ENCODE results near the gene MMP20.

Gene MMP20

GRCh38 chr11:102580185-102580951 is 44.8 kb downstream of the MMP20 start:
- H3K4me3 ChIP-seq (ENCODE audit: low read depth, low read length): no peak overlapping the region
- no peak for DNase-seq (ENCODE audit: low read depth)
- TF ChIP-seq CTCF (IDR thresholded peaks at IDR 0.05; ENCODE audit: control insufficient read depth, extremely low read depth, insufficient read depth): no peak

GRCh38 chr11:102577723-102578122 is 47.4 kb downstream of the MMP20 start:
- H3K4me3 ChIP-seq (ENCODE audit: low read depth, low read length): no peak overlapping the region
- no peak for DNase-seq (ENCODE audit: low read depth)

GRCh38 chr11:102577182-102577581 is 48.0 kb downstream of the MMP20 start:
- no peak for TF ChIP-seq CTCF (IDR thresholded peaks at IDR 0.05; ENCODE audit: control insufficient read depth, extremely low read depth, insufficient read depth)
- DNase-seq (ENCODE audit: low read depth): no peak
- no peak overlapping the region for H3K4me3 ChIP-seq (ENCODE audit: low read depth, low read length)

More at GRCh38 chr11:102577723-102578122, 47.4 kb downstream of the MMP20 start:
- no peak for TF ChIP-seq CTCF (IDR thresholded peaks at IDR 0.05; ENCODE audit: control insufficient read depth, extremely low read depth, insufficient read depth)

GRCh38 chr11:102576350-102576749 is 48.8 kb downstream of the MMP20 start:
- no peak for TF ChIP-seq CTCF (IDR thresholded peaks at IDR 0.05; ENCODE audit: control insufficient read depth, extremely low read depth, insufficient read depth)
- no peak overlapping the region for H3K4me3 ChIP-seq (ENCODE audit: low read depth, low read length)
- peak; percentile 69 for DNase-seq (ENCODE audit: low read depth)

- no peak for TF ChIP-seq CTCF (IDR thresholded peaks at IDR 0.05; ENCODE audit: control insufficient read depth, extremely low read depth, insufficient read depth)
- H3K4me3 ChIP-seq (ENCODE audit: low read depth, low read length): no peak overlapping the region
- no peak for DNase-seq (ENCODE audit: low read depth)
Measured at GRCh38 chr11:102575012-102575411, 50.1 kb downstream of the MMP20 start.

GRCh38 chr11:102573851-102574250 is 51.3 kb downstream of the MMP20 start:
- H3K4me3 ChIP-seq (ENCODE audit: low read depth, low read length): no peak overlapping the region
- DNase-seq (ENCODE audit: low read depth): no peak
- TF ChIP-seq CTCF (IDR thresholded peaks at IDR 0.05; ENCODE audit: control insufficient read depth, extremely low read depth, insufficient read depth): no peak
